ENCODE data around the gene CDHR3.
"Not testable (repeated sequence)": the region's sequence is repeated elsewhere in the genome, so short reads cannot be mapped to it uniquely, and the experiment has no call there.

The CDHR3 gene

GRCh38 chr7:105963038-105963667 is at the start of gene CDHR3:
Gene CDHR3 (plus strand): TSS chr7:105963264. CDS start chr7:105963319, 55 bp downstream.
- DNase-seq: no peak

GRCh38 chr7:105913947-105914346 is 49.1 kb upstream of the CDHR3 start:
- DNase-seq: no peak

- DNase-seq: no peak
These were observed 46.5 kb upstream of the CDHR3 start for GRCh38 chr7:105916603-105917002.

- DNase-seq: no peak
These were observed 45.4 kb upstream of the CDHR3 start for GRCh38 chr7:105917659-105918058.

- DNase-seq: no peak
These were observed 42.3 kb upstream of the CDHR3 start for GRCh38 chr7:105920766-105921165.

- no peak for DNase-seq
These were observed 38.1 kb upstream of the CDHR3 start for GRCh38 chr7:105924945-105925344.

- no peak for DNase-seq
These were observed 36.9 kb upstream of the CDHR3 start for GRCh38 chr7:105926131-105926530.

- no peak for DNase-seq
These were observed 31.9 kb upstream of the CDHR3 start for GRCh38 chr7:105931179-105931578.

- no peak for DNase-seq
These were observed 30.1 kb upstream of the CDHR3 start for GRCh38 chr7:105932835-105933477.

GRCh38 chr7:105934572-105935185 is 28.4 kb upstream of the CDHR3 start:
- peak; percentile 10 for DNase-seq

GRCh38 chr7:105935250-105935649 is 27.8 kb upstream of the CDHR3 start:
- DNase-seq: peak; percentile 59

- no peak for DNase-seq
These were observed 25.7 kb upstream of the CDHR3 start for GRCh38 chr7:105937411-105937810.

- DNase-seq: peak; percentile 25
These were observed 23.0 kb upstream of the CDHR3 start for GRCh38 chr7:105940109-105940508.

GRCh38 chr7:105941596-105941995 is 21.5 kb upstream of the CDHR3 start:
- no peak for DNase-seq

- DNase-seq: no peak
These were observed 19.6 kb upstream of the CDHR3 start for GRCh38 chr7:105943486-105943885.

GRCh38 chr7:105945848-105946247 is 17.2 kb upstream of the CDHR3 start:
- no peak for DNase-seq

- no peak for DNase-seq
These were observed 11.5 kb upstream of the CDHR3 start for GRCh38 chr7:105951597-105951996.

- no peak for DNase-seq
These were observed 10.0 kb upstream of the CDHR3 start for GRCh38 chr7:105952917-105953595.

- no peak for DNase-seq
These were observed 8.4 kb upstream of the CDHR3 start for GRCh38 chr7:105954711-105955110.

GRCh38 chr7:105955651-105956466 is 7.2 kb upstream of the CDHR3 start:
- DNase-seq: not testable (repeated sequence)

- no peak for DNase-seq
These were observed 5.1 kb upstream of the CDHR3 start for GRCh38 chr7:105958012-105958411.

GRCh38 chr7:105962353-105962752 is 711 bp upstream of the CDHR3 start:
- DNase-seq: no peak

GRCh38 chr7:105971845-105972244 is 8.8 kb downstream of the CDHR3 start:
- no peak for DNase-seq

All from NCI-H510A (cell line).